ENCODE measurements around the gene COL20A1.

GRCh38 chr20:63352811-63353221 lies 59.8 kb downstream of the COL20A1 start:
- TF ChIP-seq, protein P1, sequence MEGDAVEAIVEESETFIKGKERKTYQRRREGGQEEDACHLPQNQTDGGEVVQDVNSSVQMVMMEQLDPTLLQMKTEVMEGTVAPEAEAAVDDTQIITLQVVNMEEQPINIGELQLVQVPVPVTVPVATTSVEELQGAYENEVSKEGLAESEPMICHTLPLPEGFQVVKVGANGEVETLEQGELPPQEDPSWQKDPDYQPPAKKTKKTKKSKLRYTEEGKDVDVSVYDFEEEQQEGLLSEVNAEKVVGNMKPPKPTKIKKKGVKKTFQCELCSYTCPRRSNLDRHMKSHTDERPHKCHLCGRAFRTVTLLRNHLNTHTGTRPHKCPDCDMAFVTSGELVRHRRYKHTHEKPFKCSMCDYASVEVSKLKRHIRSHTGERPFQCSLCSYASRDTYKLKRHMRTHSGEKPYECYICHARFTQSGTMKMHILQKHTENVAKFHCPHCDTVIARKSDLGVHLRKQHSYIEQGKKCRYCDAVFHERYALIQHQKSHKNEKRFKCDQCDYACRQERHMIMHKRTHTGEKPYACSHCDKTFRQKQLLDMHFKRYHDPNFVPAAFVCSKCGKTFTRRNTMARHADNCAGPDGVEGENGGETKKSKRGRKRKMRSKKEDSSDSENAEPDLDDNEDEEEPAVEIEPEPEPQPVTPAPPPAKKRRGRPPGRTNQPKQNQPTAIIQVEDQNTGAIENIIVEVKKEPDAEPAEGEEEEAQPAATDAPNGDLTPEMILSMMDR (IDR thresholded peaks at IDR 0.05; ENCODE audit: insufficient read depth, low read depth, low read length), result no peak
- TF ChIP-seq EZH2 (IDR thresholded peaks at IDR 0.05; ENCODE audit: insufficient read depth, low read length), result no peak
